GM13976 (cell line): Measurements from ENCODE around the gene LSR.
A peak's percentile ranks its signal among the peaks of the same experiment; 100 is the strongest.
"Not testable (repeated sequence)": the region's sequence is repeated elsewhere in the genome, so short reads cannot be mapped to it uniquely, and the experiment has no call there.

Experiments used
- DNase-seq: peaks from one replicate; pipeline ENCODE4 v3.0.0; 2012; ENCODE audit warnings: low spot score
- CTCF ChIP-seq: IDR thresholded peaks from 2 replicates; pipeline ENCODE4 v1.5.1; 2012; ENCODE audit warnings: borderline replicate concordance, mild to moderate bottlenecking; ENCODE audit not compliant: insufficient read depth; ENCODE audit errors: extremely low read depth, missing control alignments, control extremely low read depth
- in situ Hi-C: fragments of 300-500 bp; cut with MboI; formaldehyde crosslinking; loops from one replicate; pipeline ENCODE4 v1.12.0; 2022; ENCODE audit warnings: low sequenced_read_pairs, mixed read lengths, inconsistent platforms; ENCODE audit not compliant: unreplicated experiment

LSR gene

GRCh38 chr19:35219008-35219407 is 29.8 kb upstream of the LSR start:
- in situ Hi-C loops: no loop called here
- DNase-seq: no peak

GRCh38 chr19:35220315-35220921 is 28.4 kb upstream of the LSR start:
- no peak for TF ChIP-seq CTCF
- in situ Hi-C loops: no loop called here
- no peak for DNase-seq

More at GRCh38 chr19:35219008-35219407, 29.8 kb upstream of the LSR start:
- TF ChIP-seq CTCF: no peak

- in situ Hi-C loops: not testable (repeated sequence)
Observed at GRCh38 chr19:35220973-35221590, 27.7 kb upstream of the LSR start.

GRCh38 chr19:35222373-35223015 is 26.3 kb upstream of the LSR start:
- in situ Hi-C loops: no loop called here
- no peak for TF ChIP-seq CTCF

More at GRCh38 chr19:35220973-35221590, 27.7 kb upstream of the LSR start:
- DNase-seq: not testable (repeated sequence)

GRCh38 chr19:35223084-35223790 is 25.6 kb upstream of the LSR start:
- TF ChIP-seq CTCF: no peak
- DNase-seq: no peak
- in situ Hi-C loops: no loop called here

More at GRCh38 chr19:35222373-35223015, 26.3 kb upstream of the LSR start:
- peak; percentile 5 for DNase-seq

- in situ Hi-C loops: no loop called here
- no peak for DNase-seq
- no peak for TF ChIP-seq CTCF
Observed at GRCh38 chr19:35223862-35224505, 24.8 kb upstream of the LSR start.
